ENCODE data around the gene NUAK1. TPM values are rescaled to one million over a fixed set of nuclear protein-coding genes. Genes with fewer than 3 reads are reported as not detected.

The NUAK1 gene
- total RNA-seq, 1 donor: 21.7 TPM

- H3K4me2 ChIP-seq (ENCODE audit: insufficient read depth, low read length): no peak overlapping the region
- no peaks in the 10 kb centered on the region for H4K20me1 ChIP-seq (ENCODE audit: insufficient read depth, low read length)
- H3K9me3 ChIP-seq (ENCODE audit: low read depth, low read length): no peaks in the 10 kb centered on the region
- no peak overlapping the region for H3K27ac ChIP-seq (ENCODE audit: low read depth, low read length)
- no peak for TF ChIP-seq CTCF (IDR thresholded peaks at IDR 0.05; ENCODE audit: extremely low read depth, low read depth, low read length)
- H3K36me3 ChIP-seq (ENCODE audit: insufficient read depth, low read length): no peaks in the 10 kb centered on the region
- H3K27me3 ChIP-seq (ENCODE audit: insufficient read depth, low read length): no peaks in the 10 kb centered on the region
- no peaks in the 10 kb centered on the region for H3K79me2 ChIP-seq (ENCODE audit: insufficient read depth, low read length)
- H3K4me3 ChIP-seq (ENCODE audit: insufficient read depth, low read length): no peak overlapping the region
- no peak for DNase-seq (ENCODE audit: insufficient read length, low spot score, missing footprints)
- H2AFZ ChIP-seq (ENCODE audit: low read length): no peak overlapping the region
- H3K4me1 ChIP-seq (ENCODE audit: insufficient read depth, low read length): no peaks in the 10 kb centered on the region
Observed at GRCh38 chr12:106015646-106016045, 123.1 kb downstream of the NUAK1 start.

- no peaks in the 10 kb centered on the region for H3K9me3 ChIP-seq (ENCODE audit: low read depth, low read length)
- TF ChIP-seq CTCF (IDR thresholded peaks at IDR 0.05; ENCODE audit: extremely low read depth, low read depth, low read length): no peak
- H3K27me3 ChIP-seq (ENCODE audit: insufficient read depth, low read length): no peaks in the 10 kb centered on the region
- no peaks in the 10 kb centered on the region for H3K79me2 ChIP-seq (ENCODE audit: insufficient read depth, low read length)
- no peaks in the 10 kb centered on the region for H3K36me3 ChIP-seq (ENCODE audit: insufficient read depth, low read length)
- H3K4me2 ChIP-seq (ENCODE audit: insufficient read depth, low read length): no peak overlapping the region
- H2AFZ ChIP-seq (ENCODE audit: low read length): no peak overlapping the region
- H3K4me1 ChIP-seq (ENCODE audit: insufficient read depth, low read length): no peaks in the 10 kb centered on the region
- DNase-seq (ENCODE audit: insufficient read length, low spot score, missing footprints): no peak
- H3K27ac ChIP-seq (ENCODE audit: low read depth, low read length): no peak overlapping the region
- H3K4me3 ChIP-seq (ENCODE audit: insufficient read depth, low read length): no peak overlapping the region
- no peaks in the 10 kb centered on the region for H4K20me1 ChIP-seq (ENCODE audit: insufficient read depth, low read length)
Observed at GRCh38 chr12:106013941-106014340, 124.8 kb downstream of the NUAK1 start.

Other genes starting within 250 kb of the NUAK1 start
- gene CKAP4, start 109.1 kb upstream of the NUAK1 start, total RNA-seq: 184 TPM in 2 replicates
- 104 and 109 TPM in 2 replicates for gene TCP11L2, start 163.8 kb upstream of the NUAK1 start, total RNA-seq
- 11.9 and 13.8 TPM in 2 replicates for gene POLR3B, start 218.8 kb upstream of the NUAK1 start, total RNA-seq

Measured in osteoblast (primary cell).